ENCODE measurements around the gene ARMC2.
"Not testable (repeated sequence)": the region's sequence is repeated elsewhere in the genome, so short reads cannot be mapped to it uniquely, and the experiment has no call there.

The ARMC2 gene

DNA sequence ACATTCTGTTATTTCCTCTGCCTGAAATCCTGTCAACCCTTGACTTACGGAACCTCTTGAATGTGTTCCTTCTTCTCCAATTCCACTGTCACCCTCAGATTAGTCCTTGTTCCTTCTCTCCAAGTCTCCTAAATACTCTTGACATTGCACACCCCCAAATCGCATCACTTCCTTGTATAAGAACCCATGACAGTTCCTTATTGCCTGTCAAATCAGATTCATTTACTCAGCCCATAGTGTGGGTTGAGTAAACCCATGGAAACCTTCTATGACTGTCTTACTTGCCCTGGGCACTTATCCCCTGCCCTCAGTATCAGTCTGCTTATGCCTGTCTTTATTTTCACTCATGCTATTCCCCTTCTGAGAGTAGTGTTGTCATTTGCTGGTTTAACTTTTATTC is 40.5 kb downstream of the ARMC2 start:
- Mint-ChIP-seq H3K4me1 (peaks cover 10 to 19% of the 10 kb centered on the region in 2 donors), H3K9me3 (no peaks in the 10 kb centered on the region), H3K4me3 (no peak overlapping the region), H3K27ac (no peak overlapping the region), H3K27me3 (no peaks in the 10 kb centered on the region), H3K36me3 (no peaks in the 10 kb centered on the region)
- DNase-seq = no peak
- peak in 1 of 2 donors; percentile 34 for ATAC-seq (replicated peaks)

- ATAC-seq (replicated peaks); DNase-seq; H3K4me1 Mint-ChIP-seq; H3K27ac Mint-ChIP-seq; H3K36me3 Mint-ChIP-seq; H3K4me3 Mint-ChIP-seq; H3K9me3 Mint-ChIP-seq; H3K27me3 Mint-ChIP-seq: not testable (repeated sequence)
Observed at GRCh38 chr6:108890898-108891297, 42.7 kb downstream of the ARMC2 start.

DNA sequence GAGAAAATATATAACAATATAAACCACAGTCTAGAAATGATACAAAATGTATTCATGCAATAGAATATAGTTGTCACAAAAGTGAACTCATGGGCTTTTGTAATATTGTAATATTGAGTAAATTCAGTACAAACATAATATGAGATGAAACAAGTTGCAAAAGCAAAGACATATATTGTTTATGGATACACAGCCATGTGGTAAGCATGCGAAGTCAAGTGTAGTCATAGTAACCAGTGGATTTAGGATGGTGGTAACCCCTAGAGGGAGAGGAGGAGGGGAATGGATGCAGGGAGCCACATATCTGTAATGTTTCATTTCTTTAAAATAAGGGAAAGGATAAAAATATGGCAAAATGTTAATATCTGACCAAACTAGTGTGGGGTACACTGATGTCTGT is 47.3 kb downstream of the ARMC2 start:
- H3K9me3 Mint-ChIP-seq = no peaks in the 10 kb centered on the region
- H3K4me1 Mint-ChIP-seq = peaks cover 10 to 23% of the 10 kb centered on the region in 2 donors
- H3K4me3 Mint-ChIP-seq = no peak overlapping the region
- DNase-seq (no peak), ATAC-seq (replicated peaks) (no peak)
- no peaks in the 10 kb centered on the region for H3K27me3 Mint-ChIP-seq
- H3K36me3 Mint-ChIP-seq = peaks cover 4 to 5% of the 10 kb centered on the region in 2 donors
- H3K27ac Mint-ChIP-seq = no peak overlapping the region

- no peak overlapping the region for H3K4me3 Mint-ChIP-seq
- no peak for ATAC-seq (replicated peaks)
- no peaks in the 10 kb centered on the region for H3K9me3 Mint-ChIP-seq
- H3K27me3 Mint-ChIP-seq = no peaks in the 10 kb centered on the region
- no peak for DNase-seq
- peaks cover 13 to 26% of the 10 kb centered on the region in 2 donors for H3K4me1 Mint-ChIP-seq
- peaks cover 7% of the 10 kb centered on the region in 2 donors for H3K36me3 Mint-ChIP-seq
- no peak overlapping the region for H3K27ac Mint-ChIP-seq
Observed at GRCh38 chr6:108896111-108896661, 48.0 kb downstream of the ARMC2 start.

DNA sequence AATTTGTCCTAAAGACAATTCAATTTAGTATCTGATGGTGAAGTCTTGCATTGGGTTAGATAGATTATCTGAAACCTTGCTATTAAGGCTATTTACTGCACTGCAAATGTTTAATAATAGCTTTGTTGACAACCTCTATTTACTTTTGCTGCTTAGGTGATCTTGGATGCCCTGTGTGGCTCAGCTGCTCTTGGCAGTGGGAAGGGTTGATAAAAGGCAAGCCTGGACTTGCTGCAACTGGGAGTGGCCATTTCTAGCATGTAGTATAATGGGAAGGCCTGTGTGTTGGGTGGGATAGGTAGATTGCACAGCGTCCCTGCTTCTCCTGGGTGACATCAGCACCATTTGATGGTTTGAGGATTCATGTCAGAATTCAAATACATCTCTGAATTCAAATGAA is 49.1 kb downstream of the ARMC2 start:
- no peak for DNase-seq
- ATAC-seq (replicated peaks) = no peak
- no peak overlapping the region for H3K4me3 Mint-ChIP-seq
- H3K9me3 Mint-ChIP-seq = no peaks in the 10 kb centered on the region
- no peaks in the 10 kb centered on the region for H3K27me3 Mint-ChIP-seq
- H3K36me3 Mint-ChIP-seq = peaks cover 7% of the 10 kb centered on the region in 2 donors
- peaks cover 13 to 37% of the 10 kb centered on the region in 2 donors for H3K4me1 Mint-ChIP-seq
- H3K27ac Mint-ChIP-seq = peak overlapping the region; percentile 16

- Mint-ChIP-seq H3K4me3 (no peak overlapping the region), H3K9me3 (no peaks in the 10 kb centered on the region), H3K4me1 (peaks cover 17 to 51% of the 10 kb centered on the region in 2 donors), H3K27me3 (no peaks in the 10 kb centered on the region), H3K36me3 (peaks cover 6 to 7% of the 10 kb centered on the region in 2 donors), H3K27ac (no peak overlapping the region)
- peak in 1 of 2 donors; percentile 38 for ATAC-seq (replicated peaks)
- DNase-seq = no peak
Observed at GRCh38 chr6:108902382-108902792, 54.2 kb downstream of the ARMC2 start.

DNA sequence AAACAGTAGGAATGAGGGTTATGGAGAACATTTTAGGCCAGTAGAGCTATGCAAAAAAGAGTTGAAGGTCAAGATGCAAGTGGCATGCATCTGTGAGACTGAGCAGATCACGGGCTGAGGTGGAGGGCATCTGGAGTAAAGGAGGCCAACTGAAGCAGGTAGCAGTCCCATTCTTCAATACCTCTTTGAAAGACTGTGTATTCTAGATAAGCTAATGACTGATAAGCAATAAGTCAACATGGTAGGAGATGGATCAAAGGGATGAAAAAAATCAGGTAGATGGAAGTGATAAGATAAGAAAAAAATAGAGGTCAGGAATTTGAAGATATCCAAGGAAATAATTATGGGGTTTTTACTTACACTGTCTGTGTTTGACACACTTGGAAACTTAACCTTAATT is 55.6 kb downstream of the ARMC2 start:
- Mint-ChIP-seq H3K27me3 (no peaks in the 10 kb centered on the region), H3K4me3 (no peak overlapping the region), H3K27ac (no peak overlapping the region), H3K9me3 (no peaks in the 10 kb centered on the region), H3K36me3 (peaks cover 6 to 7% of the 10 kb centered on the region in 2 donors), H3K4me1 (peaks cover 16 to 51% of the 10 kb centered on the region in 2 donors)
- no peak for ATAC-seq (replicated peaks)
- no peak for DNase-seq

DNA sequence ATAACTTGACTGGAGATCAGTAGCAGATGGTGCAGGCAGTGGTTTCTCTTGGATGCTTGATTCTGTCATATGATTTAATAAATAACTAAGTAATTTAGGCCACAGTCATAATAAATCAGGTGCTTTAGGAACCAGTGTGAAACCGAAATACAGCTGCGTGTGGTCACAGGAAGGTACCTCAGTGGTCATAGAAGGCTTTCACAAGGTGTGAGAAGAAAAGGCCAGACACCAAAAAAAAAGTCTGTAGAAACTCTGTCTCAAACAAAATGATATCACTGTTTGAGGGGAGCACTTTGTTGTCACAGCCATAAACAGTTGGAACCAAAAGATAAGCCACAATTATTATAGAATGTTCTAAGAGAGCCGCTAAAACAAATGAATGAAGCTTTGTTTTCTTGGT is 56.5 kb downstream of the ARMC2 start:
- H3K4me3 Mint-ChIP-seq = no peak overlapping the region
- no peaks in the 10 kb centered on the region for H3K27me3 Mint-ChIP-seq
- H3K27ac Mint-ChIP-seq = no peak overlapping the region
- peak; percentile 53 for DNase-seq
- H3K36me3 Mint-ChIP-seq = peaks cover 6 to 7% of the 10 kb centered on the region in 2 donors
- H3K9me3 Mint-ChIP-seq = no peaks in the 10 kb centered on the region
- ATAC-seq (replicated peaks) = peak; percentile 98 to 99
- peaks cover 16 to 51% of the 10 kb centered on the region in 2 donors for H3K4me1 Mint-ChIP-seq

DNA sequence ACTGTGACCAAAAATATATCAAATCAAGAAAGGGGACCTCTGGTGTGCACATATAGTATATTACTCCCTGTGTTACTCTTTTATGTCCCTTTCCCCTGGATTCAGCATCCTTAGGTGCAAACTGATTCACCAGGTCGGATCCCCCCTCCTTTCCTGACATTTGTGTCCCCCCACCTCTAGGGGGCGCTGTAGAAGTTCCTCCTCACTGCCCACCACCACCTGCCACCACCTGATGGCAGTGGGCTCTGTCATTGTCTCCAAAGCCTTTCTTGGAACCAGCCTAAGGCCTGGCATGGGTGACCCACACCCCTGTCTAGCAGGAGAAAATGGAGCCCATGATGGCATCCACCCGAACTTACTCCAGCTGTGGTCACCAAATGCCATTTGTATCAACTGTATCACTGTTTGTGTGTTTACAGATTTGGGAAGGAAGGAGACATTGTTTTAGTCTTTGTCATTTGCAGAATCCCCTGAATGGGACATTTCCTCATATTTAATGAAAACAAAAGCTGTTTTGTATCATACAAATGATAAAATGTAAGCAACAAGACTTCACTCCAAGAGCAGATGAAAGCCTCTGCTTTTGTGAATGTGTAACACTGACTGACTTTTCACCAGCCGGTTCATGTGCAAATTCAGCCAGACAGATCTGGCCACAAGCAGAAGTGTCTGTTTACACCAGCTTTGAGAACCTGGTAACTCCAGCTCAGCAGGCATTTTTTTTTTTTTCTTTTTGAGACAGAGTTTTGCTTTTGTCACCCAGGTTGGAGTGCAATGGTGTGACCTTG is 66.2 kb downstream of the ARMC2 start:
- no peak overlapping the region for H3K27ac Mint-ChIP-seq
- no peaks in the 10 kb centered on the region for H3K27me3 Mint-ChIP-seq
- H3K36me3 Mint-ChIP-seq = peaks cover 0 to 3% of the 10 kb centered on the region in 2 donors
- ATAC-seq (replicated peaks) (peak; percentile 18 to 29), DNase-seq (no peak)
- peaks cover 10 to 17% of the 10 kb centered on the region in 2 donors for H3K4me1 Mint-ChIP-seq
- no peak overlapping the region for H3K4me3 Mint-ChIP-seq
- H3K9me3 Mint-ChIP-seq = peaks cover 0 to 3% of the 10 kb centered on the region in 2 donors

DNA sequence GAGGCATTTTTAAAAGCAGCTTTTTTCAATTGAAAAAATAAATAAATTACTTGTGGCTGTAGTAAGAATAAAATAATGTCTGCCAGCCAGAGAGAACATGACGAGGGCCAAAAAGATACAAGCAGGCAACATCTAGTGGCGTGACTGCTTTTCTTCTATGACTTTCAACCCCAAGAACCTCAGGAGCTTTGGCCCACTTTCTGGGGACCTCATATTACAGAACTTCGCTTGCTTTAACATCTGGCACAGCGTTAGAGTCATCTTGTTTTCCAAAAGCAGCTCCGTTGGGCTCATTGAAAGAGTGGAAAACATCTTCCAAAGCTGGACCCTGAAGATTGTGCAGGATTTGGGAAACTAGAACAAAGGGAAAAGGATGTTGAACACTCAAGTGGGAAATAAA is 67.0 kb downstream of the ARMC2 start:
- Mint-ChIP-seq H3K9me3 (peaks cover 0 to 3% of the 10 kb centered on the region in 2 donors), H3K4me3 (no peak overlapping the region), H3K4me1 (peaks cover 7 to 11% of the 10 kb centered on the region in 2 donors), H3K27ac (no peak overlapping the region), H3K27me3 (no peaks in the 10 kb centered on the region), H3K36me3 (peaks cover 0 to 3% of the 10 kb centered on the region in 2 donors)
- no peak for DNase-seq
- no peak for ATAC-seq (replicated peaks)

GRCh38 chr6:108916026-108916686 is 67.9 kb downstream of the ARMC2 start:
- no peak overlapping the region for H3K27ac Mint-ChIP-seq
- H3K4me3 Mint-ChIP-seq = no peak overlapping the region
- H3K36me3 Mint-ChIP-seq = peaks cover 0 to 3% of the 10 kb centered on the region in 2 donors
- no peaks in the 10 kb centered on the region for H3K27me3 Mint-ChIP-seq
- peaks cover 0 to 3% of the 10 kb centered on the region in 2 donors for H3K9me3 Mint-ChIP-seq
- ATAC-seq (replicated peaks) (peak; percentile 45 to 57), DNase-seq (no peak)
- peaks cover 13 to 17% of the 10 kb centered on the region in 2 donors for H3K4me1 Mint-ChIP-seq

- DNase-seq = no peak
- peaks cover 24 to 37% of the 10 kb centered on the region in 2 donors for H3K4me1 Mint-ChIP-seq
- no peak overlapping the region for H3K4me3 Mint-ChIP-seq
- ATAC-seq (replicated peaks) = no peak
- peaks cover 5 to 6% of the 10 kb centered on the region in 2 donors for H3K36me3 Mint-ChIP-seq
- peaks cover 9 to 10% of the 10 kb centered on the region in 2 donors for H3K9me3 Mint-ChIP-seq
- H3K27me3 Mint-ChIP-seq = no peaks in the 10 kb centered on the region
- H3K27ac Mint-ChIP-seq = peak overlapping the region; percentile 6
Observed at GRCh38 chr6:108920751-108921150, 72.5 kb downstream of the ARMC2 start.

DNA sequence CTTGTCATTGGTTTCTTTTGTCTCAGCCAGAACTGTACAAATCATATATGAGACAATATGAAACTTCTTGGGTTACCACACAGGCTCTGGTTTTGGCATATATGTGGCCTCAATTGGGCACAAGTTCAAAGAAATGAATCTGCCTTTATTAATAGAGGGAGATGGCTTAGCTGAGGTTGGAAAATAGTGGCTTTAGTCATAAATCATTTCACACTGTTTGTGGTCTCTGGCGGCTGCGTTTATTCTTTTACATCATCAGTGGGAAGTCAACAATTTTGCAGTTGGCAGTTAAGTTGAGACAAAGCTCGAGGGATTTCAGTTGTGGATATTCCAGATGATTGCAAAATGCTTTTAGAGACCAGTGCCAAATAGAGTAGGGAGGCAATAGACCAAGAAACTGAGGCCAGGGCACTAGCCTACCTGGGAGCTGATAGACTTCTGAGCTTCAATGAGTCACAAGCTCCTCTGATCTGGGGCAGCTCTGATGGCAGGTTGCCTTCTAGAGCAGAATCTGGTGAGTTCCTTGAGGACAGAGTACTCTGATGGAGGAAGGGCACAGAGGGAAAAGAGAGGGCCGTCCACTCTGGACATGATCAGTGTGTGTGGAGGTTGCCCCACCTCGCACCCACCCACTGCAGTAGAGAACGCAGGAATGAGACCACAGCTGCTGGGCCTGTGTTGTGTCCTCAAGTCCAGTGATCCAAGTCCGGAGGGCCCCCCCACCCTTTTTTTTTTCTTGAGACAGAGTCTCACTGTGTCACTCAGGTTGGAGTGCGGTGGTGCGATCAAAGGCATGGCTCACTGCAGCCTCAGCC is 73.5 kb downstream of the ARMC2 start:
- DNase-seq (peak; percentile 24), ATAC-seq (replicated peaks) (peak; percentile 95 to 98)
- H3K4me3 Mint-ChIP-seq = peak overlapping the region in 1 of 2 donors; percentile 34
- H3K36me3 Mint-ChIP-seq = peaks cover 5 to 6% of the 10 kb centered on the region in 2 donors
- H3K4me1 Mint-ChIP-seq = peaks cover 24 to 37% of the 10 kb centered on the region in 2 donors
- peak overlapping the region; percentile 66 for H3K27ac Mint-ChIP-seq
- no peaks in the 10 kb centered on the region for H3K27me3 Mint-ChIP-seq
- peaks cover 9 to 10% of the 10 kb centered on the region in 2 donors for H3K9me3 Mint-ChIP-seq

DNA sequence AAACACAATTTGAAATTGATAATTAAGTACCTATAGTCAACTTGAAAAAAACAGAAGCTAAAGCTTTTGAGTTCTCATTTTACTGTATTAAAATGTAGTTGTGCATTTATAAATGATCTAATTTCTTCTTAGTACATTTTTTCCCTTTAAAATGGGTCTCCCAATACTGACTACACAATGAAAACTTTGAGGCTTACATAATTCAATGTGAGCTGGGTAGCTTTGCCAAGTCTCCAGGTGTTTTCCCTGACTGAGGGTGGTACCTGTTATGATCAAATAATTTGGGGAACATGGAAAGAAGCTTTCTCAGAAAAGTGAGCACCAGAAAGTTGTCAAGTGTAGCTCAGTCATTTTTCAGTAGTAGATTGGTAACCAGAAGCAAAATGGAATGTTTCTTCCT is 74.3 kb downstream of the ARMC2 start:
- DNase-seq (no peak), ATAC-seq (replicated peaks) (no peak)
- H3K9me3 Mint-ChIP-seq = peaks cover 9 to 10% of the 10 kb centered on the region in 2 donors
- H3K27me3 Mint-ChIP-seq = no peaks in the 10 kb centered on the region
- no peak overlapping the region for H3K27ac Mint-ChIP-seq
- no peak overlapping the region for H3K4me3 Mint-ChIP-seq
- H3K36me3 Mint-ChIP-seq = peaks cover 2 to 6% of the 10 kb centered on the region in 2 donors
- peaks cover 24 to 37% of the 10 kb centered on the region in 2 donors for H3K4me1 Mint-ChIP-seq

Data from stimulated activated naive B cell treated with anti-CD40 and anti-IgM and Interleukin-4, amounts not matched to agents 10 μg/mL and 1 μg/mL and 100 μg/mL, for 72 hours (primary cell).